ENCODE results near the gene TCL1A. TPM values are rescaled to one million over a fixed set of nuclear protein-coding genes. Genes with fewer than 3 reads are reported as not detected.

TCL1A gene
- total and polyA plus RNA-seq, 10 of the 15 experiments (the other 5 are each of a cell fraction or from before 2014, with no cell fraction given), result 5.9 to 283 (median 113) TPM

- TF ChIP-seq YY1 (IDR thresholded peaks at IDR 0.05; ENCODE audit: low read depth, low read length) (0 out of 2 replicates have a peak, but pooled peaks have one; percentile 18), NR2F1 (conservative IDR thresholded peaks at IDR 0.05) (no peak), KAT2A (conservative IDR thresholded peaks at IDR 0.05; ENCODE audit: control insufficient read depth, low read depth, low read length) (no peak), SMAD5 (IDR thresholded peaks at IDR 0.05; ENCODE audit: low read depth) (no peak), STAT3 (IDR thresholded peaks at IDR 0.05; ENCODE audit: low read depth, low read length) (no peak), ASH2L (IDR thresholded peaks at IDR 0.05; ENCODE audit: borderline replicate concordance, low read depth) (no peak), MEF2B (IDR thresholded peaks at IDR 0.05; ENCODE audit: partially characterized antibody, poor library complexity, severe bottlenecking) (no peak), CREM (IDR thresholded peaks at IDR 0.05; ENCODE audit: low read depth) (no peak), IRF3 (IDR thresholded peaks at IDR 0.05) (no peak), ZNF274 (IDR thresholded peaks at IDR 0.05; ENCODE audit: insufficient read depth, insufficient read length) (no peak), SUPT20H (IDR thresholded peaks at IDR 0.05; ENCODE audit: borderline replicate concordance, control insufficient read depth, low read depth, low read length) (no peak)
Measured at GRCh38 chr14:95697764-95698163, 16.2 kb downstream of the TCL1A start (continued).

GRCh38 chr14:95696741-95697140, 17.2 kb downstream of the TCL1A start:
- Histone ChIP-seq H2AFZ (ENCODE audit: control insufficient read depth, low read depth, low read length) (no peak overlapping the region; the same call in 1 of the 2 replicates), H3K4me1 (ENCODE audit: control insufficient read depth, insufficient read depth, low read length) (peaks cover 34% of the 10 kb centered on the region), H3K36me3 (ENCODE audit: control insufficient read depth in 2 of 2, insufficient read depth in 2 of 2, low read length in 1 of 2) (no peaks in the 10 kb centered on the region), H3K4me2 (ENCODE audit: control insufficient read depth, insufficient read depth) (no peak overlapping the region), H3K27ac (ENCODE audit: control insufficient read depth, insufficient read depth) (no peak overlapping the region), H4K20me1 (ENCODE audit: control insufficient read depth, insufficient read depth) (no peaks in the 10 kb centered on the region), H3K79me2 (ENCODE audit: control insufficient read depth, insufficient read depth, low read length) (no peaks in the 10 kb centered on the region), H3K9me3 (replicated peaks; ENCODE audit: control insufficient read depth, insufficient read depth, low read length) (no peaks in the 10 kb centered on the region), H3K27me3 (replicated peaks in 1 of 2; ENCODE audit: control insufficient read depth in 2 of 2, insufficient read depth in 2 of 2, low read length in 1 of 2) (no peaks in the 10 kb centered on the region), H3K4me3 (no peak overlapping the region), H3K9ac (ENCODE audit: control insufficient read depth, insufficient read depth, low read length) (no peak overlapping the region)
- ChIA-PET RAD21 (ENCODE audit: unreplicated experiment) (interaction anchor here (1.4 kb wide), 1 partner anchor 13 kb away, joined by 3 read pairs; no protein-coding TSS in a partner anchor), POLR2A (interaction anchor here (1.2 kb wide), 1 partner anchor 162 kb away, joined by 3 read pairs; the partner anchor contains the start of gene GLRX5), CTCF (interaction anchor here (0.8 to 2.7 kb wide), 8 partner anchors 10 to 170 kb away, joined by 3 to 12 read pairs (median 4); partner anchors contain the start of gene TCL1B), SMC1A (ENCODE audit: uncharacterized antibody, unreplicated experiment) (interaction anchor here (1.0 to 1.7 kb wide), 5 partner anchors 16 to 31 kb away, joined by 3 to 6 read pairs (median 3); no protein-coding TSS in a partner anchor)
- in situ Hi-C loops (cut with MboI), result no loop called here
- 68% methylated on average over 15 of the region's 15 CpGs for WGBS (ENCODE audit: insufficient coverage, insufficient replicate concordance, low lambda C conversion rate, missing lambda C conversion rate)
- intact Hi-C loops (cut with micrococcal nuclease; ENCODE audit: unreplicated experiment), result no loop called here
- no peak for ATAC-seq
- no TSS peak for BruUV-seq (replicated peaks)
- FAIRE-seq, result no peak
- no peak for DNase-seq (ENCODE audit: low read depth, low spot score)
- TF ChIP-seq ZNF207 (IDR thresholded peaks at IDR 0.05; ENCODE audit: borderline replicate concordance) (no peak), MEF2A (IDR thresholded peaks at IDR 0.05; ENCODE audit: insufficient read depth, low read depth, low read length) (no peak), SREBF1 (IDR thresholded peaks at IDR 0.05; ENCODE audit: low read length) (no peak), MLLT1 (IDR thresholded peaks at IDR 0.05) (no peak), KLF5 (IDR thresholded peaks at IDR 0.05; ENCODE audit: partially characterized antibody) (no peak), CUX1 (IDR thresholded peaks at IDR 0.05; ENCODE audit: insufficient replicate concordance, low read depth, low read length) (no peak)

Data from GM12878 (cell line).